Stromal cell of bone marrow (primary cell): ENCODE results near the gene PRKAR2B.
"Not testable (repeated sequence)": the region's sequence is repeated elsewhere in the genome, so short reads cannot be mapped to it uniquely, and the experiment has no call there.

Source experiments
- DNase-seq: peaks from one replicate; pipeline ENCODE4 v3.0.0-alpha.2; 2012; ENCODE audit warnings: low read depth

PRKAR2B gene

GRCh38 chr7:107078517-107078966, 34.0 kb downstream of the PRKAR2B start:
- DNase-seq, result peak; percentile 1

- DNase-seq, result no peak
Observed at GRCh38 chr7:107079212-107079940, 34.9 kb downstream of the PRKAR2B start.

GRCh38 chr7:107080099-107080505, 35.6 kb downstream of the PRKAR2B start:
- DNase-seq, result no peak

- no peak for DNase-seq
Observed at GRCh38 chr7:107080533-107080932, 36.0 kb downstream of the PRKAR2B start.

- no peak for DNase-seq
Observed at GRCh38 chr7:107085180-107085579, 40.7 kb downstream of the PRKAR2B start.

- no peak for DNase-seq
Observed at GRCh38 chr7:107089627-107090026, 45.1 kb downstream of the PRKAR2B start.

GRCh38 chr7:107090457-107090856, 46.0 kb downstream of the PRKAR2B start:
- DNase-seq, result no peak

- no peak for DNase-seq
Observed at GRCh38 chr7:107091306-107091705, 46.8 kb downstream of the PRKAR2B start.

GRCh38 chr7:107093671-107094070, 49.2 kb downstream of the PRKAR2B start:
- not testable (repeated sequence) for DNase-seq

- DNase-seq, result not testable (repeated sequence)
Observed at GRCh38 chr7:107099154-107099553, 54.6 kb downstream of the PRKAR2B start.

GRCh38 chr7:107100824-107101223, 56.3 kb downstream of the PRKAR2B start:
- DNase-seq, result no peak

GRCh38 chr7:107103369-107103768, 58.9 kb downstream of the PRKAR2B start:
- DNase-seq, result no peak

- DNase-seq, result no peak
Observed at GRCh38 chr7:107104801-107105200, 60.3 kb downstream of the PRKAR2B start.

GRCh38 chr7:107105591-107106245, 61.2 kb downstream of the PRKAR2B start:
- no peak for DNase-seq

- no peak for DNase-seq
Observed at GRCh38 chr7:107108793-107109371, 64.4 kb downstream of the PRKAR2B start.

- DNase-seq, result no peak
Observed at GRCh38 chr7:107109955-107110354, 65.5 kb downstream of the PRKAR2B start.

GRCh38 chr7:107111196-107111595, 66.7 kb downstream of the PRKAR2B start:
- DNase-seq, result no peak

GRCh38 chr7:107113866-107114265, 69.4 kb downstream of the PRKAR2B start:
- DNase-seq, result no peak

- DNase-seq, result no peak
Observed at GRCh38 chr7:107115114-107115513, 70.6 kb downstream of the PRKAR2B start.

- DNase-seq, result no peak
Observed at GRCh38 chr7:107115762-107116540, 71.4 kb downstream of the PRKAR2B start.

- no peak for DNase-seq
Observed at GRCh38 chr7:107118109-107118900, 73.8 kb downstream of the PRKAR2B start.
